Activated CD8-positive, alpha-beta memory T cell treated with anti-CD3 and anti-CD28 coated beads for 48 hours (primary cell): ENCODE results near the gene TIFAB.
"Not testable (repeated sequence)": the region's sequence is repeated elsewhere in the genome, so short reads cannot be mapped to it uniquely, and the experiment has no call there.

ENCODE experiments used
- DNase-seq, 3 experiments: peaks; one replicate each; pipeline ENCODE4 v3.0.0-alpha.2; 2020; ENCODE audit warnings: low read depth in 2 of 3, low spot score in 2 of 3

The TIFAB gene, protein sequence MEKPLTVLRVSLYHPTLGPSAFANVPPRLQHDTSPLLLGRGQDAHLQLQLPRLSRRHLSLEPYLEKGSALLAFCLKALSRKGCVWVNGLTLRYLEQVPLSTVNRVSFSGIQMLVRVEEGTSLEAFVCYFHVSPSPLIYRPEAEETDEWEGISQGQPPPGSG

DNA sequence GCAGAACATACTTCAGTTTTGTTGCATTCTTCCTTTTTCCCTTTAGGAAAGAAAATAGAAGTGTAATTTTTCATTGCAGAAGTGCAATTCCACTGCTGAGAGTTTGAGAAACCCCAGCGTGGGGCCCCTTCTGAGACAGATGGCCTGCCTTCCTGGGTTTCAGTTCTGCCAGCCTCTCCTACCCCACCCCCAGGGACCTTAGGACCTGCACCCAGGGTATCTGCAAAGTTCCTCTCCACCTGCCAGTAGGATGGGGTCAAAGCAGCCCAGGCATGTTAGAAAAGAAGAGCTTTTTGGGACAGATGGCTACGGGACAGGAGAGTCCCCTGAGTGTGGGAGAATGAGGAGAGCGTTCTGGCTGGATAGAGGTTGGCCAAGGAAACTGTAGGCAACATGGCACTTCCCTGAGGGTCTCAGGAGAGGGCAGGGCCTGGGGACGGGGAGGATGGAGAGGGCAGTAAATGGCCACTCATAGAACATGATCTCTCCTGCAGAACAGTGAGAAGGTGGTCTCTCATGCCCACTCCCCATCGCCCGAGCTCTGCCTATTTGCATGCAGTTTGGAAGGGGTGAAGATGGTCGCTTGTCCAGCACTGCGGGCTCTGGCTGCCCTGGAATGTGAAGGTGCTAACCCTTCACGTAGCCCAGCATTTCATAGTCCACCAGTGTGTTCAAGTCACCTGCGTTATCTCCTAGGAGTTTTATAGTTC is at the start of gene TIFAB:
TIFAB (minus strand) TSS at position 31 of the 710 bp plus-strand sequence. CDS start 2,412 bp downstream, outside the sequence.
- no peak for DNase-seq

DNA sequence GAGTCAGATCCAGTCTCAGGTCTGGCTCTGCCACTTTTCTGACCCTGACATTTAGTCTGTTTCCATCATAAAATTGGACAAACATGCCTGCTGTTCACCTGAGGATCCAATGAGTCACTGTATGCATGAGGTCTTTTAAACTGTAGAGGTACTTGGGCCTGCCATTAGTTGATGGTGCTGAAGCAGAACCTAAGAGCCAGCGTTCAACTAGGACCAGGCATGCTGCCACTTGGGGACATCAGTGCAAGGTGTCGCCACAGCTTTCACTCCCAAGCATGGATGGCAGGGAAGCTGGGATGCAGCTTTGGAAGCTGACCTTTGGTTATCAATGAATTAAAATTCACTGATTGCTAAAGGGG is 46.5 kb upstream of the TIFAB start:
- no peak for DNase-seq

DNA sequence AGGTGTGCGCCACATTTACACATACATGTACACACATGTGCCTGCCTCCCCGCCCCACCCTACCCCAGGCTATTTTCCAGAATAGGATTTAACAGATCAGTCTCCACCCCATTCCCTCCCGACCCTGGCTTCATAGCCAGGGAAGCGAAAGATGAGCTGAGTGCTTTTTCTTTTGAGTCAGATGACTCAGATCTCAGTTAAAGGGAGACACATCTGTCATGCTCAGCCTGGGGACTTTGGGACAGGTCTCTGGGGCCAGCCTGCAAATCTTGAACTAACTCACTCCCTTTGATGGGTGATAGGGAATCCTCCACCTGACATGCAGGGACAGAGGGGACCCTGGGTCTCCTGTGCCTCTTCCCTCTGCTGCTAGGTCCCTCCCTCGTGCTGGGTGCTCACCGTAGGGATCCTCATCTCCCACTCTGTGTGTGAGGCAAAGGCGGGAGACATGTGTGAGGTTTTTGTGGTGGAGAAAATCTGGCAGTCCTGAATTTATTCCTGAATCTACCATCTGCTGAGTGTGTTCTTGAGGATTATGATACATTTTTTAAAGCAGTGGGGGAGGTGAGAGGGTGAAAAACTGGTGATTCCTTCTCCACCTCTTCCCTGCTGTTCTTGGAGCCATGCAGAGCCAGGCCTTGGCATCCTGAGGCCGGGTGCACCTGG is 46.0 kb upstream of the TIFAB start:
- no peak for DNase-seq

DNA sequence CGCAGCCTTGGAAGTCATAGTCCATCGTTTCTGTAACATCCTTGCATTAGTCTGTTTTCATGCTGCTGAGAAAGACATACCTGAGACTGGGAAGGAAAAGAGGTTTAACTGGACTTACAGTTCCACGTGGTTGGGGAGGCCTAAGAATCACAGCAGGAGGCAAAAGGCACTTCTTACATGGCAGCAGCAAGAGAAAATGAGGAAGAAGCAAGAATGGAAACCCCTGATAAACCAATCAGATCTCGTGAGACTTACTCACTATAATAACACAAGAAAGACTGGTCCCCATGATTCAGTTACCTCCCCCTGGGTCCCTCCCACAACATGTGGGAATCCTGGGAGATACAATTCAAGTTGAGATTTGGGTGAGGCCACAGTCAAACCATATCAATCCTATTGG is 43.4 kb upstream of the TIFAB start:
- DNase-seq = not testable (repeated sequence)

DNA sequence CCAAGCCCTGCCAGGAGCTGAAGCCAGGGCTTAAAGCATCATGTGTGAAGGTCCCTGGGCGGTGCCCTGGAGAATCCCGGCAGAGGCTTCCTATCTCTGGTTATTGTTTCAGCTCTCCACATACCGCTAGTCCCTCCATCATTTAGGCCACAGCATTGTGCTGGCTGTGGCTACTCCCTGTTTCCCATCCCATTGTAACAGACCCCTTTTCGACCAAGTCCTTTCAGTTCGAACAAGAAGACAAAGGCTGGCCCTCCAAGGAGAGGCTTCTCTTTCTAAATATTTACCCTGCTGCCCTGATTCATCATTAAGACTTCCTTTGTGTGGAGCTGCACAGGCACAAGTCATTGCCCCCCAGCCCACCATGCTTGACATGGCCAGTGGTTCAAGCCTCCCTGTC is 42.0 kb upstream of the TIFAB start:
- no peak for DNase-seq

DNA sequence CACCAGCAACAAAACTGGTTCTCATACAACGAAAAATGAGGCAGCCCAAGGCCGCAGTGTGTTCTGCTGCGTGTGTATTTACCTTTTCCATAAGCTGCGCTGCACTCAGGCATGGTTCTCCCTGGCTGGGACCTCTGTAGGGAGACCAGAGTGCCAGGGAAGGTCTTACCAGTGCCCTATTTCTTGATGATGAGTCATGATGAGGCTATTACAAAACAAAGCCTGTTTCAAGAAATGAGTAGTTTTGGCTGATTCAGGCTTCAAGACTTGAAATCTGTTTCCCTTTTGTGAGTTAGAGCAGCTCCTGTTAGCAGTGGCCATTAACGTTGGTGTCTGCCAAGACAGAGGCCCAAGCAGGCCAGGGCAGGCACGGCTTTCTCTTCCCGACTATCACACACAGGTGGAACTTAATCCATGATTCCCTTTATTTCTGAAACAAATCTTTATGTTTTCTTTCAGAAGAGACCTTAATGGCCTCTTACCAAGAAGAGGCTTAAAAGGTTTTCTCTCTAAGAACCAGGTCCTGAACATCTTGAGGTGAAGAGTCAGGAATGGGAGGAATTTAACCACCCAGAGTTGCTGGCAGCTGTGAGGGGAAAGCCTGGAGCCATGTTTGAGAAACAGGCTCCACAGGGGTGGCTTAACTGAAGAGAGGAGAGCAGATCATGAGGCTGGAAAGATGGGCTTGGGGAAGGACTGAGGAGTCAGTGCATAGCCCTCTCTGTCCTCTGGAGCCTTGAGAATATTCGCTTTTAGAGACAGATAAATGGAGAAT is 41.4 kb upstream of the TIFAB start:
- DNase-seq = no peak

DNA sequence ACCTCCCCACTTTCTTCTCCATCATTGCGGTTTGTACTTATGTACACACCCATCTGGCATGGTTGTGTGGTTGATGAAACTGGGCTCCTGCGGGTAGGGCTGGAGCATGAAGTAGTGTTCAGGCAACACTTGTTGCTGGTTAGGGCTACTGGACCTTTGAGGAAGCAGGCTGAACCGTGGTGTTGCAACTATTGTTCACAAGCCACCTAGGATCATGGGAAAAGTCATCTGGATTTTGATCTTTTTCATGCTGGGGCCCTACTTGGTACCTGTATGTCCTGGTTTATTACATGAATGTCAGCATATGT is 40.1 kb upstream of the TIFAB start:
- DNase-seq = no peak

DNA sequence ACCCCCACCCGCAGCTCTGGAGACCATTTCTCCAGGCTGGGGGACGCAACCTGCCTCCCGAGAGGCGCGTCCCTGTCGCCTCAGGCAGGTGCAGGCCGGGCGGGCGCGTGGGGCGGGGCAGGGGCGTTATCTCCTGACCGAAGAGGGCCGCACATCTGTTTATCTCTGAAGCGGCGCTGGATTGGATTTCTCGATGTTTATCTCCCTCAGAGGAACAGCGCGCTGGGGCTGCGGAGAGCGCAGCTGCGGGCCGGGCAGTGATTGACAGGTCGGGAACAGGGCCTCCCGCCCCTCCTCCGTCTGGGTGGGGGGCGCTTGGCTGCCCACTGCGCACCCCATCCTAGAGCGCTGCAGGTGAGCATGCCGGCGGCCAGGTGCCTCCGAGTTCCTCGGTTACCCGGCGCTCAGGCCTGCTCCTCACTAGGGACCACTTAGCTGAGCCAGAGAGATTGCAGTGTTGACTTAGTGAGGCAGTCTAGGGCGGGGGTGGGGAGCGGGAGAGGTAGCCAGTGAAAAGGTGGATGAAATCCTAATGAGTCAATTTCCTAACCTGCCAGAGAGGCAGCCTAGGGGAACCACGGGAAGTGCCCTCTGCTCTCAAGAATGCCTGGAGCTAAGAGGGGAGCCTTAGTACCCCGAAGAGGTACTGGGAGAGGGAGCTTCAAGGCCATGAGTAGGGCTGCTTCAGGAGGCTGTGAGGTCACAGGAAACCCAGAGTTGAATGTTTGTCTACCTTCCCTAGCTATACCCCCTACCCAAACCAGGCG is 39.6 kb upstream of the TIFAB start:
- no peak for DNase-seq

DNA sequence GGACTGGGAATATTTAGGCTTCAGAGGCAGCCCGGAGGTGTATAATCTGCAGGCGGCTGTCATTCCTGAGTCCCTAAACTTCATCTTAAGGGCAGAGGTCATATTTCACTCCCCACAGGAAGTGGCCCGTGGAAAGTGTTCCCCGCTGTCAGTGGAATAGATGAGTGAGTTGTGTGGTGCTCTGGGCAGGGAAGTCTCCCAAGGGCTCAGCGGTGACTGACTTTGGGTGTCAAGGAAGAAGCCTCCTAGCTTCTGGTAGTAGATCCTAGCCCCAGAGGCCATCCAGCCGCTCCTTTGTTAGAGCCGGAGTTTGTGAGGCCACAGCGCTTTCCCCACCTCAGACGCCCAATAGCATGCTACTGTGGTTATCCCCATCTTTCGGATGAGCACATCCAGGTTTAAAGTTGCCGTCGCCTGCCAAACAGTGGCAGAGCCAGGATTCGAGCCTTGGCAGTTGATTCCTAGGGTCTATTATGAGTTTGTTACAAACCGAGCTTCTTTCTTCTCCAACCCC is 38.9 kb upstream of the TIFAB start:
- DNase-seq = no peak

DNA sequence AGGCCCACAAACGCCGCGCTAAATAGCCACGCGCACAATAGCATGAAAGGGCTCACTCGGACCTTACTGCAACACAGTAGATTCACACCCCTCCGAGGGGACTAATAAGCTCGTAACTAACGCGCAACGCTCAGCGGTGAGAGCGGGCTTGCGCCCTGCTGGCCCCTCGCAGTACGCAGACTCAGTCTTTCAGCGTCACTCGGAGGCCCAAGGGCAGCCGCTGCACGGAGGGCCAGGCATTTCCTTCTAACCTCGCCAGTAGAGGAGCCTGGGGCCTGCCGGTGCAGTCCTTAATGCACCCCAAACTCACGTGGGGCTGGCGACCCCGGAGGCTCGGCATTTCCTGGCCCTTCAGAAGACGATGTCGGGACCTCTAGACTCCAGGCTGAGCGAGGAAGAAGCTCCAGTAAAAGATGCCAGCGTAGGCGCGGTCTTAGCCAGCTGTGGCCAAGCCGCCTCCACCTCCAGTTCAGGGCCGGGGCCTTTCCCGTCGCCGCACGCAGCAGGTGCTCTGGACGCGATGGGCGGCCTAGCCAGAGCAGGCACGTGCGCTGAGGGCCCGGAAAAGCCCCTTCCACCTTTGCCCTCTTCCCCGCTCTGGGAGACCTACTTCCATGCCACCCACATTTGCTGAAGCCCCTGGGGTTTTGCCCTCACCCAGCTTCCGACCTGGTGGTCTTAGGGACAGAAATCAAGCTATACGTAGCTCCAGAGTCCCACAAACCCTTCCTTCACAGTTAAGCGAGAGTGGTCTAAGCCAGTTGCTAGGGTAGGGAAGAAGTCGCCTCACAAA is 38.3 kb upstream of the TIFAB start:
- no peak for DNase-seq

DNA sequence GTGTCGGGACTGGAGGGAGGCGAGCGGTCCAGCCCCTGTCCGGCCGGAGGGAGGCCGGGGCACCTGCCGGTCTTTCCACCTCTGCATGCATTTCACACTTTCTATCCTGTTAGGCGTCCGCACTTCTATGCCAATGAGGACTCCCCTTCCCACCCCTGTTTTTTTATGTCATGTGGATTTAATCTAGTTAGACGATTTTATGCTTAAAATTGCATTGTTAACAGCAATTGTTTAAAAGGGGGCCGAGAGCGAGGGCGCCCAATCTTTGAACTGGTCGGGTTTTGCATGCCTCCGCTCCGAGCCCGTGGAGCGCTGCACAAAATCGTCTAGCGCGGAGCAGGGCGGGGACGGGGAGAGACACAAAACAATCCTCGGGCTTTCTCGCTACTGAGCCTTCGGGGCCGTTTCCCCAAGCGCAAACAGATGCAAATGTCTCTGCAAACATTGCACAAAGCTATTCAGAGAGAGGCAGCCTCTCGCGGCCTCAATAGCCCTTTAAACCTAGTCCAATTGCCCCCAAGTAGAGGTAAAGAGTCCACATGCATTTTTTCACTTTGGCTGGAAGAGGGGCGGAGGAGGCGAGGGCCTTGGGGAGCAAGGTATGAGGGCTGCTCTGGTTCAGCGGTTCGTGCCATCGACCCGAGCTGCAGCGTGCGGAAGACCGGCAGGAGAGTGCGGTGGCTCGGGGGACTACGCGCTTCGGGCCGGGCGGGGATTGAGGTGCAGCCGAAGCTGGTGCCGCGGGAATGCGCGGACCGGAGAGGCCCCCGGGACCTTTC is 37.5 kb upstream of the TIFAB start:
- no peak for DNase-seq

DNA sequence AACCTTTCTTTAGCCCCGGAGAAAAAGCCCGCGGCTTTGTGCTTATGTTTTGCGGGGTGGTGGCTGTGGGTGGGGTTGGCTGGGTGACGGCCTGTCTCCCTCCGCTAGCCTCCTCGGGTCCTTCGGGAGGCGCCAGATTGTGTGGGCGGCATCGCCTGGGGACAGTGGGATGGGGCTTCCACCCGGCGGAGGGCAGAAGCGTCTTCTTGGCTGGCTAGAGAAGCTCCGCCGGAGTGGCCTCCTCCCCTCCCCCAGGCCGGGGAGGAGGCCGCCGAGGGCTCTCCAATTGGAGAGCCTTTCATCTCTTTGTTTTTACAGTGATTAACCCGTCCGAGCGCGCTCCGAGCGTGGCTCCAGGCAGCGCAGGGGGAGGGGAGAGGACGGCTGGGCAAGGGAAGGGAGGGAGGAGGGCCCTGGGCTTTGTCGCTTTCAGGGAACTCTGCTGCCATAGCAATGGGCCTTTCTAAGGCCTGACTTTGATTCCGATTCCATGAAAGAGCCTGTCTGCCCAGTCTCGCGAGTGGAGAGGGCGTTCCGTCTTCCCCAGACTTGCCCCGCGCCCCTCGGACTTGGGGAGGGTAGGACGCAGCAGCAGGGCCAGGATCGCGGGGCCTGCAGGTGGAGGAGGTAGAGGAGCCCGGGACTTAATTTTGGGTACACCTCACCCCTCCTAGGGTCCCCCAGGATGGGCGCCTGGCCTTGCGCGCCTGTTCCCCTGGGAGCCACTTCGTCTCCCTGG is 36.7 kb upstream of the TIFAB start:
- no peak for DNase-seq

DNA sequence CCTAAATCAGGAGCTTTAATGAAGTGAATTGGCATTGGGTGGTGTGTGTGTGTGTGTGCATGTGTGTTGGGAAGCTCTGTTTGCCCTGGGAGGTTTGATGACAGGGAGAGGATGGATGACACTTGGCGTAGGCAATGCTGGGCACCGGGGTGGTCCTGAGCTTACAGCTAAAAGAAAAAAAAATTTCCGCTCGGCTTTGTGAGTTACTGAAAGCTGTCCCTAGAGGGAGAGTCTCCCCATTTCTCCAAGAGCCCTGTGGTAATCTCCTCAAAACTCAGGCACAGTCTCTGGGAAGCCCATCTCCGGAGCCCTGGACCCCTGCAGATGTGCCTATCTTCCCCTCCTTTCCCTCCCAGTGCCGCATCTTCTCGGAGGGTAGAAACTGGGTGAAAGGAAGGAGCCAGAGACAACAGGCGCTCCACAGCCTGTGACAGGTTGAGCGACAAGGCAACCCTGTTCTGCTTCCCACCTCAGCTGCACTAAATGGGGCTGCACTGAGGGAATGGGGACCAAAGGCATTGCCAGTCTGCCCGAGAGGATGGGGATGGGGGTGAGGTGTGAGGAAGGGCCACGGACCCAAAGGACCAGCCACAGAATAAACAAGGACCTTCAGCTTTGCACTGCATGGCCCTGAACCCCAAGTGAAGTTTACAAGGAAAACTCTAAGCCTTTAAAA is 35.8 kb upstream of the TIFAB start:
- no peak for DNase-seq

DNA sequence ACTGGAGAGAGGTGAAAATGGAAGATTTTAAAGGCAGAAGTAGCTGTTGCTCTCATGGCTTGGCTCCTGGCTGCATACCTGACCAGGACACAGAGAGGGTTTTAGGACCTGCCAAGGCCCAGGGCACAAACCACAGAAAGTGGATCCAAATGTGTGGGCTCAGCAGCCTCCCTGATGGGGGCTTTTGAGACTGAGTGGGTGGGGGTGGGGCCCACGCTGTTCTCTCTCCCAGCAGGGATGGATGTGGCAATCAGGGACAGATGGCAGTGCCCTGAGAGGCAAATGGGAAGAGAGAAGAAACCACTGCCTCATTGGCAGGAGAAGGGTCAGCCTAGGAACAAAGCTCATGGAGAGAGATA is 34.9 kb upstream of the TIFAB start:
- DNase-seq = no peak

DNA sequence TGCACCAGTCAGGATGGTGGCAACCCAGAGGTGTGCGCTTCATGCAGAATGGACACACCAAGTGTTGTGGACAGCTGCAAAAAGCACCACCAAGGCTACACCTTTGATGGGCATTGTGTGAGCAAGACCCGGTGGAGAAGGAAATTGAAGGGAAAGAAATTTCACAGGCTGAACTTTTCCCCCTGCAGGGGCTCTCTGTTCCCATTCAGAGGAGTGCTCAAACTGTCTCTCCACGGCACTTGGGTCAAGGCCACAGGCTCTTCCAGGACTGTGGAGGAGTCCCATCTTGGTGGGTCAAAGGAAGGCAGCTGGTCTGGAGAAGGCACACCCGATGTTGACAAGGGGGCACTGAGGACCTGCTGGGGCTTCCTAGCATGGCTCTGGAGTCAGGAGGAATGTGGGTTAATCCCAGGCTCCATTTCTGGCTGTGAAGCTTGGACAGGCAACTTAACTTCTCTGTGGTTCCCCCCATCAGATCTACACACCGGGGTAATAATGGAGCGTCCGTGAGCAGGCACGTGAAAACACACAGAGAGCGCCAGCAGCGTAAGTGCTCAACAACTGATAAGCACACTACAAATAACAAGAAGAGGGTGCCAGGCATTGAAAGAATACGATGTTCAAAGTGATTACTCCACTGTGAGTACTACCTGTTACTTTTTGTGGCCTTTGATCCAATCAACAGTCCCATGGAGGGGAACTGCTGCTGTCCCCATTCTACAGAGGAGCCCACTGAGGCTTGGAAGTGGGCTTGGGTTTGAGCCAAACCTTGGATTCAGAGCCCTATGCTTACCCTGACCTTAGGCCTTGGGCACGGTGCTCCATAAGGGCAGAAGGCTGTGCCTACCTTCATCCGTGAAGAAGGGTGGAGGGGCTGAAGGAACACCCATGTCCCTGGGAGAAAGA is 34.2 kb upstream of the TIFAB start:
- no peak for DNase-seq

DNA sequence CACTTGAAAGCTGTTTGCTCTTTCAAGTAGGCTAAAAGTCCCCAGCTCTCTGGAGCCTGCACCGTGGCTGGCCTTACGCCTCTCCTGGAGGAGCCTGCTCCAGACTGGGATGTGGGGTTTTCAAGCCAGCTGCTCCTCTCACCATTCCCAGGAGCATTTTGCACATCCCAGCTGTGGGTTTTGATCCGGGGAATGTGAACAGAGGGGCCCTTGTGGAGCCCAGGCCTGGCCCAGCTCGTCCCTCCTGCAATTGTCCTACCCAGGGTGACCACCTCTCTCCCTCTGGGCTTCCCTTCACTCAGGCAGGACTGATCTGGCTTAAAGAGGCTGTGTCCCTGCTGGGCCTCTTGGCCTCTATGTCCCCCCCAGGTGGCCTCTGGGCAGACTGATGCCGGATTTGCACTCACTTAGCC is 32.5 kb upstream of the TIFAB start:
- no peak for DNase-seq

DNA sequence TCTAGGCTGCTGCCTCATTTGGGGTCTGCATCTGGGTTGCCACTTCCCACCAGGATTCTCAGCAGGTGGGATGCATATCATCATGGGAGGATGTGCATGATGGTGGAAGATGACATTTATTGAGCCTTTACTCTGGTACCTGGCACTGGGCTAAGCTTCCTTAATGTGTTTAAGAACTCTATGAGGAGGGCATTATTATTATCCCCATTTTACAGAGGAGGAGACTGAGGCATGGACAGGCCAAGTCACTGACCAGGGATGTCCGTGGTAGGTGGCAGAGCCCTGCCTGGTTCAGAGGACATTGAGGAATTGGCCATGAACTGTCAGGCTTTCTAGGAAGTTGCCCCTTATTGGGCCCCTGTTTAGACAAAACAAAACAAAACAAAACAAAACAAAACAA is 31.1 kb upstream of the TIFAB start:
- no peak for DNase-seq
